Spleen (tissue), 7 donors: ENCODE data around the gene GUCA2A.

Source experiments
- POLR2AphosphoS5 ChIP-seq, 3 donors: sonication (generic); formaldehyde crosslinking; IDR thresholded peaks; one replicate each; pipeline ENCODE4 v1.5.1; 2017; ENCODE audit warnings: antibody characterized with exemption in 3 of 3
- TF ChIP-seq, protein P1 (sequence below), 11 experiments: fragments of 200-600 bp in 7 of 11; fragments of 450-650 bp in 4 of 11; sonication (generic) in 4 of 11; IDR thresholded peaks in 8 of 11; conservative IDR thresholded peaks in 3 of 11; 1 replicate in 7 of 11; 2 replicates in 4 of 11; pipeline versions ENCODE4 v1.4.0 to v1.8.0; 2016 to 2021; ENCODE audit warnings: antibody characterized with exemption in 11 of 11, inconsistent platforms in 4 of 11, mild to moderate bottlenecking in 1 of 11
- donor health status: DM: no; HTN: no; CAD: no; lungs with moderate emphysema.
- donor health status: DM: no; HTN: no; CAD: no.
- donor health status: DM: no; HTN: no; CAD: no.

DNA sequence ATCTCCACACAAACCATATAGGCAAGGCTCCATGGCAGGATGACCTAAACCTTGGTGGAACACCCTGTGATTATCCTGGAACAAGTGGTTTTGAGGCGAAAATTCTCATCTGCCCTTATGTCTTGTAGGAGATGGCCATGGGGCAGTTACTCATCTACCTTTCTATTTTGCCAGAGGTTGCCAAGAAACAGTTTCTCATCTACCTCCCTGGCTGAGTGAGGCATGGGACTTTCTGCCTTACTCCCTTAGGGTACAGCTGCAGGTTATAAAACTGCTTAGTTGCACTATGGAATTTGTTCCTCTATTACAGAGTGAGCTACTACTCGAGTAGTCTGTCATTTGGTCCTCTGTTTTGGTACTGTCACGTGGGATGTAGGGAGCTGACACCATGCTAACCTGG, 31.3 kb upstream of the GUCA2A start:
- TF ChIP-seq, protein P1, sequence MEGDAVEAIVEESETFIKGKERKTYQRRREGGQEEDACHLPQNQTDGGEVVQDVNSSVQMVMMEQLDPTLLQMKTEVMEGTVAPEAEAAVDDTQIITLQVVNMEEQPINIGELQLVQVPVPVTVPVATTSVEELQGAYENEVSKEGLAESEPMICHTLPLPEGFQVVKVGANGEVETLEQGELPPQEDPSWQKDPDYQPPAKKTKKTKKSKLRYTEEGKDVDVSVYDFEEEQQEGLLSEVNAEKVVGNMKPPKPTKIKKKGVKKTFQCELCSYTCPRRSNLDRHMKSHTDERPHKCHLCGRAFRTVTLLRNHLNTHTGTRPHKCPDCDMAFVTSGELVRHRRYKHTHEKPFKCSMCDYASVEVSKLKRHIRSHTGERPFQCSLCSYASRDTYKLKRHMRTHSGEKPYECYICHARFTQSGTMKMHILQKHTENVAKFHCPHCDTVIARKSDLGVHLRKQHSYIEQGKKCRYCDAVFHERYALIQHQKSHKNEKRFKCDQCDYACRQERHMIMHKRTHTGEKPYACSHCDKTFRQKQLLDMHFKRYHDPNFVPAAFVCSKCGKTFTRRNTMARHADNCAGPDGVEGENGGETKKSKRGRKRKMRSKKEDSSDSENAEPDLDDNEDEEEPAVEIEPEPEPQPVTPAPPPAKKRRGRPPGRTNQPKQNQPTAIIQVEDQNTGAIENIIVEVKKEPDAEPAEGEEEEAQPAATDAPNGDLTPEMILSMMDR (IDR thresholded peaks at IDR 0.05 in 8 of 11, conservative IDR thresholded peaks at IDR 0.05 in 3 of 11) = no peak
- no peak for TF ChIP-seq POLR2AphosphoS5 (IDR thresholded peaks at IDR 0.05)
